Measurements from ENCODE around the gene PEX11B.

The PEX11B gene

GRCh38 chr1:145960468-145961108 is 42.1 kb upstream of the PEX11B start (continued):
- TF ChIP-seq, protein P1, sequence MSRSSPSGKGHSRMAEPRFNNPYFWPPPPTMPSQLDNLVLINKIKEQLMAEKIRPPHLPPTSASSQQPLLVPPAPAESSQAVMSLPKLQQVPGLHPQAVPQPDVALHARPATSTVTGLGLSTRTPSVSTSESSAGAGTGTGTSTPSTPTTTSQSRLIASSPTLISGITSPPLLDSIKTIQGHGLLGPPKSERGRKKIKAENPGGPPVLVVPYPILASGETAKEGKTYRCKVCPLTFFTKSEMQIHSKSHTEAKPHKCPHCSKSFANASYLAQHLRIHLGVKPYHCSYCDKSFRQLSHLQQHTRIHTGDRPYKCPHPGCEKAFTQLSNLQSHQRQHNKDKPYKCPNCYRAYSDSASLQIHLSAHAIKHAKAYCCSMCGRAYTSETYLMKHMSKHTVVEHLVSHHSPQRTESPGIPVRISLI (tag by site-specific recombination; IDR thresholded peaks at IDR 0.05) = no peak
- TF ChIP-seq KLF10 (tag by site-specific recombination; IDR thresholded peaks at IDR 0.05) (0 out of 2 replicates have a peak, but pooled peaks have one; percentile 12), ZIC2 (tag by site-specific recombination; IDR thresholded peaks at IDR 0.05) (peak; percentile 68), SP2 (tag by site-specific recombination; IDR thresholded peaks at IDR 0.05) (peak; percentile 90), MEIS1 (CRISPR knock-in tag; IDR thresholded peaks at IDR 0.05; ENCODE audit: borderline replicate concordance) (no peak), ZNF394 (tag by site-specific recombination; IDR thresholded peaks at IDR 0.05; ENCODE audit: borderline replicate concordance) (0 out of 2 replicates have a peak, but pooled peaks have one; percentile 11), ZXDB (tag by site-specific recombination; IDR thresholded peaks at IDR 0.05) (peak; percentile 94), ZBTB20 (tag by site-specific recombination; IDR thresholded peaks at IDR 0.05) (peak; percentile 94), ZSCAN23 (tag by site-specific recombination; IDR thresholded peaks at IDR 0.05) (no peak), SCRT1 (tag by site-specific recombination; IDR thresholded peaks at IDR 0.05; ENCODE audit: borderline replicate concordance) (no peak), ZNF354C (tag by site-specific recombination; IDR thresholded peaks at IDR 0.05; ENCODE audit: borderline replicate concordance, low read depth) (no peak), ZNF404 (tag by site-specific recombination; IDR thresholded peaks at IDR 0.05) (no peak), MZF1 (tag by site-specific recombination; IDR thresholded peaks at IDR 0.05; ENCODE audit: borderline replicate concordance) (no peak), ZNF660 (tag by site-specific recombination; IDR thresholded peaks at IDR 0.05) (0 out of 2 replicates have a peak, but pooled peaks have one; percentile 28), ZNF596 (tag by site-specific recombination; IDR thresholded peaks at IDR 0.05) (no peak), ZNF274 (IDR thresholded peaks at IDR 0.05; ENCODE audit: low read length) (no peak), ZNF274 (tag by site-specific recombination; IDR thresholded peaks at IDR 0.05; ENCODE audit: borderline replicate concordance) (no peak), KLF7 (tag by site-specific recombination; IDR thresholded peaks at IDR 0.05; ENCODE audit: borderline replicate concordance) (no peak), FEZF1 (tag by site-specific recombination; IDR thresholded peaks at IDR 0.05) (no peak), ZNF157 (tag by site-specific recombination; IDR thresholded peaks at IDR 0.05) (no peak), ZBTB21 (tag by site-specific recombination; IDR thresholded peaks at IDR 0.05) (peak; percentile 58), ZNF549 (tag by site-specific recombination; IDR thresholded peaks at IDR 0.05) (no peak), ZNF704 (tag by site-specific recombination; IDR thresholded peaks at IDR 0.05) (no peak), ZSCAN30 (tag by site-specific recombination; IDR thresholded peaks at IDR 0.05) (peak; percentile 25; the same call in 1 of the 2 replicates), TSHZ1 (tag by site-specific recombination; IDR thresholded peaks at IDR 0.05; ENCODE audit: borderline replicate concordance) (no peak), ZNF658 (tag by site-specific recombination; IDR thresholded peaks at IDR 0.05) (no peak), ZNF311 (tag by site-specific recombination; IDR thresholded peaks at IDR 0.05; ENCODE audit: borderline replicate concordance) (no peak), ZBTB1 (tag by site-specific recombination; IDR thresholded peaks at IDR 0.05) (no peak)
- TF ChIP-seq, protein P2, sequence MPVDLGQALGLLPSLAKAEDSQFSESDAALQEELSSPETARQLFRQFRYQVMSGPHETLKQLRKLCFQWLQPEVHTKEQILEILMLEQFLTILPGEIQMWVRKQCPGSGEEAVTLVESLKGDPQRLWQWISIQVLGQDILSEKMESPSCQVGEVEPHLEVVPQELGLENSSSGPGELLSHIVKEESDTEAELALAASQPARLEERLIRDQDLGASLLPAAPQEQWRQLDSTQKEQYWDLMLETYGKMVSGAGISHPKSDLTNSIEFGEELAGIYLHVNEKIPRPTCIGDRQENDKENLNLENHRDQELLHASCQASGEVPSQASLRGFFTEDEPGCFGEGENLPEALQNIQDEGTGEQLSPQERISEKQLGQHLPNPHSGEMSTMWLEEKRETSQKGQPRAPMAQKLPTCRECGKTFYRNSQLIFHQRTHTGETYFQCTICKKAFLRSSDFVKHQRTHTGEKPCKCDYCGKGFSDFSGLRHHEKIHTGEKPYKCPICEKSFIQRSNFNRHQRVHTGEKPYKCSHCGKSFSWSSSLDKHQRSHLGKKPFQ (tag by site-specific recombination; IDR thresholded peaks at IDR 0.05) = no peak
- TF ChIP-seq, protein P3, sequence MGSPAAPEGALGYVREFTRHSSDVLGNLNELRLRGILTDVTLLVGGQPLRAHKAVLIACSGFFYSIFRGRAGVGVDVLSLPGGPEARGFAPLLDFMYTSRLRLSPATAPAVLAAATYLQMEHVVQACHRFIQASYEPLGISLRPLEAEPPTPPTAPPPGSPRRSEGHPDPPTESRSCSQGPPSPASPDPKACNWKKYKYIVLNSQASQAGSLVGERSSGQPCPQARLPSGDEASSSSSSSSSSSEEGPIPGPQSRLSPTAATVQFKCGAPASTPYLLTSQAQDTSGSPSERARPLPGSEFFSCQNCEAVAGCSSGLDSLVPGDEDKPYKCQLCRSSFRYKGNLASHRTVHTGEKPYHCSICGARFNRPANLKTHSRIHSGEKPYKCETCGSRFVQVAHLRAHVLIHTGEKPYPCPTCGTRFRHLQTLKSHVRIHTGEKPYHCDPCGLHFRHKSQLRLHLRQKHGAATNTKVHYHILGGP (tag by site-specific recombination; IDR thresholded peaks at IDR 0.05) = no peak
- TF ChIP-seq, protein P4, sequence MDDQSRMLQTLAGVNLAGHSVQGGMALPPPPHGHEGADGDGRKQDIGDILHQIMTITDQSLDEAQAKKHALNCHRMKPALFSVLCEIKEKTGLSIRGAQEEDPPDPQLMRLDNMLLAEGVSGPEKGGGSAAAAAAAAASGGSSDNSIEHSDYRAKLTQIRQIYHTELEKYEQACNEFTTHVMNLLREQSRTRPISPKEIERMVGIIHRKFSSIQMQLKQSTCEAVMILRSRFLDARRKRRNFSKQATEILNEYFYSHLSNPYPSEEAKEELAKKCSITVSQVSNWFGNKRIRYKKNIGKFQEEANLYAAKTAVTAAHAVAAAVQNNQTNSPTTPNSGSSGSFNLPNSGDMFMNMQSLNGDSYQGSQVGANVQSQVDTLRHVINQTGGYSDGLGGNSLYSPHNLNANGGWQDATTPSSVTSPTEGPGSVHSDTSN (CRISPR knock-in tag; IDR thresholded peaks at IDR 0.05) = no peak

All from HEK293 (cell line).